T-helper 22 cell (primary cell): ENCODE results near the gene CD300LF.

Experiments
- DNase-seq: peaks from one replicate; pipeline ENCODE4 v3.0.0-alpha.2; 2020; ENCODE audit warnings: low read depth

CD300LF gene

GRCh38 chr17:74686761-74687160 lies 26.0 kb downstream of the CD300LF start:
- DNase-seq, result no peak

DNA sequence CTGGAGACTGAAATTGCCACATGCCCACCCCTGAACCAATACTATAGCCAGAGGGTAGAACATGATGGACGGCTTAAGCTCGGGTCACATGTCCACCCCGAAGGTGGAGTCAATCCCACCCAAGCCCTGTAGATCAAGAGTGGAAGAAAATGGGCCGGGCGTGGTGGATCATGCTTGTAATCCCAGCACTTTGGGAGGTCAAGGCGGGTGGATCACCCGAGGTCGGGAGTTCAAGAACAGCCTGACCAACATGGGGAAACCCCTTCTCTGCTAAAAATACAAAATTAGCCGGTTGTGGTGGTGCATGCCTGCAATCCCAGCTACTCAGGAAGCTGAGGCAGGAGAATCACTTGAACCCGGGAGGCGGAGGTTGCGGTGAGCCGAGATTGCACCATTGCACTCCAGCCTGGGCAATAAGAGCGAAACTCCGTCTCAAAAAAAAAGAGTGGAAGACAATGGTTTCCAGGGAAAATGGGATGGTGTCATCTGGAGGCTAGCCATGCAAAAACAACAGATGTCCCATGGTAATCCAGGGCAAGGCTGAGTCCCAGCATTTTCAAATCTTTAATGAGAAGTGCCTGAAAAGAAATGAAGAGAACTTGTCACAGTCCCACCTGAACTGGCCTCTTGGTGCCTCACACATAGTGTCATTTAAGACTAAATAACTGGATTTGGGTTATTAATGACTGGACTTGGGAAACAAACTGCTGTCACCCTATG lies 30.1 kb downstream of the CD300LF start:
- no peak for DNase-seq

DNA sequence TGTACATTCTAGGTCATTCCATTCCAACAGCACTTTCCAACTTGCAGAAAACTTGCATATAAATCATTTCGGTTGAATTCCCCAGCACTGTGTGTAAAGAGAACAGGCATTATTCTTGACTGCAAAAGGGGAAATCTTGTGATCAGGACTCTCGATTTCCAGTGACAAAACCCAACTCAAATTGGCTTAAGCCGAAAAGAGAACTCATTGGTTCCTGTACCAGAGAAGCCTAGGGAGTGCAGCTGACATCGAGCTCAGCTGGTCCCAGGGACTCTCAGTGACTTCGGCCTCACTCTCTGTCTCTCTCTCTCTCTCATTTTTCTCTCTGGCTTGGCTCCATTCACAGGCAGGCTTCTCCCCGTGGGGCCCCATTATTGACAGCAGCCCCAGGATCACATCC lies 30.7 kb downstream of the CD300LF start:
- DNase-seq, result no peak

DNA sequence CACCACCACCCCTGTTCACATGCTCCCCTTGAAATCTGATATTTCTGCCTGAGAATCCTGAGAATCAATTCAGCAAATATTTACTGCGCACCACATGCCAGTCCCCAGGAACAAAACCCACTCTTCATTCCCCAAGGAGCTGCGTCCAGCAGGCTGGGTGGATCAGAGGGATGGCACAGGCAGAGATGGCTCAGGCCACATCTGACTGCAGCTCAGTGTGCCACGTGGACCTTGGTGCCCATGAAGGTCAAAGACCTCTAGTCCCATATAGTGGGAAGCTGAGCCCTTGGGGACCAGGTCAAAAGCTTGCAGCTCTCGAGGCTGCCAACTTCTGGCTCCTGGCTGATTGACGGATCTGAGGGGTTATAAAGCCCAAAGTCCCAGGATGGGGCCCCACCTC lies 31.8 kb downstream of the CD300LF start:
- no peak for DNase-seq

- no peak for DNase-seq
Measured at GRCh38 chr17:74680213-74680612, 32.5 kb downstream of the CD300LF start.

- no peak for DNase-seq
Measured at GRCh38 chr17:74679374-74679773, 33.3 kb downstream of the CD300LF start.

DNA sequence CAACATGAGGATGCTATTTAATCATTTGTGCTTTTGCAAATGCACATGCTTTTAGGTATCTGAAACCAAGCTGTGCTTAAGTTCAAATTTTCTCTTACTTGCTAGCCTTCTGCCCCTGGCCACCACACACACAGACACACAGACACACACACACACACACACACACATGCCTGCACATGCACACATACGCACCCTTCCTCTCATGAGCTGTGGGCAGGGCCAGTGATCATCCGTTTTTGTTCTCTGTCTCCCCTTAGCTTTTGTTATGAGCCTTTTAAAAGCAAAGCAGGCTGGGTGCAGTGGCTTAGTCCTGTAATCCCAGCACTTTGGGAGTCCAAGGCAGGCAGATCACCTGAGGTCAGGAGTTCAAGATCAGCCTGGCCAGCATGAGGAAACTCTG lies 34.2 kb downstream of the CD300LF start:
- no peak for DNase-seq

DNA sequence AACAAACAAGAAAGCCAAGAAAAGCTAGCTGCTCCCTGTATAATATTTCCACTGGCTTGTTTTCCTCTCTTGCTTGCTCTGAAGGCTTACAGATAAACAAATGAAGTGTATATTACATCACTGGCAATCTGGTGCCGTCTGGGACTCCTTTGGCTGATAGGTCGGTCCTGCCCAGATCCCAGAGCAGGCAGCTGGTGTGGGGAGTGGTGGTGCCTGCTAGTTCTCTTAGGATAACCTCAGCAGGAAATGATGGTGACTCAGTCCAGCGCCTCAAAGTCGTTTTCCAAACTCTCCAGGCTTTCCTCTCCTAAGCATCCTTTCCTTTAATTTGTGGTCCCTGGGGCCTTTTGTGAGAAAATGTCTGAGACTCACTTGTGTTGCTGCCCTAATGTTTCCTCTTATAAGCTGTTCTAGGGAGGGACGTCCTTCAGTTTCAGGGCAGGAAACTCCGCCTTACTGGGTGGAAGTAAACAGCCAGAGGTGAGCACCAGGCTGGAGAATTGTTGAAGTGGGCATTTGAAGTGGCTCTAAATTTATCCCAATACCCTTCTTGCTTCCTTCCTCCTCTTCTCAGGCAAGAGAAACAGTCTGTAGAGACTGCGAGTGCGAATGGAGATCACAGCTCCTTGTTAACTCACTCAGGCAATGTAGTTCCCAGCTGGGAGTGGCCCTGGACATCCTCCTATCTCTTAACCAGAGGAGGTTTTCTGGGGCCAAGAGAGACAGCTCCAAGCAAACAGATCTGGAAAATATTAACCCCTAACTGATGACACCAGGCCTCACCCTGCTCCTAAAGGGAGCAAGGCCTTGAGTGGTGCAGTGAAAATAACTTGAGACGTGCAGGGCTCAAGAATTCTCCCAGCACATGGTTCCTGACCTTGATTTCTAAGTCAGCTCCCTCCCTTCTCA lies 34.9 kb downstream of the CD300LF start:
- no peak for DNase-seq

- DNase-seq, result peak; percentile 36
Measured at GRCh38 chr17:74671031-74671771, 41.5 kb downstream of the CD300LF start.

GRCh38 chr17:74670329-74670728 lies 42.4 kb downstream of the CD300LF start:
- no peak for DNase-seq

DNA sequence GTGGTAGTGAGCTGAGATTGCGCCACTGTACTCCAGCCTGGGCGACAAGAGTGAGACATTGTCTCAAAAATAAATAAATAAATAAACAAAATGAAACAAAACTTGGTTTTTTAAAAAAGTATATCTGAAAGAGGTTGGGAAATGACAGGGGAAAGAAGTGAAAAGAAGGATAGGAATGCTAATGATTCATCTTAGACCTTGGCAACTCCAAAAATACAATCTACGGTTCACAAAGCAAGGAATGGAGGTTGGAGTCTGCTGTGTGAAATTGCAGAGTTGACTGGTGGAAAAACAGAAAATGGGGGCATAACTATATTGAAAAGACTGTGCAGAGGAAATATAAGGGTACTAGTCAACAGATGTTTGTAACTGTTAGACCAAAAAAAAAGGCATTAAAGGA lies 49.2 kb downstream of the CD300LF start:
- DNase-seq, result no peak

DNA sequence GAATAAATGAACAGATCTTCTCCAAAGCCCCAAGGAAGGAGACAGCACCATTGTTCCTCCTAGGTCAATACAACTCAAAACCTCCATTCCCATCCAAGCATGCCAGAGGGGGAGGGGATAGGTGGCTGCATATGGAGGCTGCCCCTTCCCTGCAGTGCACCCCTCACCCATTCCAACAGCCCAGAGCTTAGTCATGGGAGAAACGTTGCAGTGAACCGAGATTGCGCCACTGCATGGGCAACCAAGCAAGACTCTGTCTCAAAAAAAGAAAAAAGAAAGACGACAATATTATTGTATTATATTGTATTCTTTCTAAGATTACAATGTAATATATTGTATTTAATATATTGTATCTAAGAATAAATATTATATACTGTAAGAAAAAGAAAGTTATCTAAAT lies 52.8 kb downstream of the CD300LF start:
- no peak for DNase-seq

GRCh38 chr17:74658620-74659019 lies 54.1 kb downstream of the CD300LF start:
- DNase-seq, result no peak

- no peak for DNase-seq
Measured at GRCh38 chr17:74654742-74655141, 58.0 kb downstream of the CD300LF start.

DNA sequence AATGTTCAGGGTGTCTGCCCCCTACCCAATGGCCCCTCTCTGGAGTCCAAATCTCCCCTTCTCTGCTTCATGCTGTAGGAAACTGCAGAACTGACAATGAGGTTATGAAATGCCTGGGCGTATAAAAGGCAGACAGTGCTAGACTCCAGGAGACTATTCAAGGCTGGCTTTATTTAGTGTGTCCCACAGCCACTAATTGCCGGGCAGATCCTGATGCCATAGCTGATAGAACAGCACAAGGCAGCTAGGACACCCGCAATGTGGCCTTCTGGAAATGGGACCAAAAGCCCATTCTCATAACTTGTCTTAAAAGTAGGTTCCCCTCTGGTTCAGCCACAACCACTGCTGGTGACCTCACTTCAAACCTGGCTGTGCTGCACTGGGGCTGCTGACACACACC lies 60.7 kb downstream of the CD300LF start:
- DNase-seq, result no peak

- DNase-seq, result no peak
Measured at GRCh38 chr17:74649909-74650308, 62.8 kb downstream of the CD300LF start.

- DNase-seq, result no peak
Measured at GRCh38 chr17:74647871-74648672, 64.7 kb downstream of the CD300LF start.

DNA sequence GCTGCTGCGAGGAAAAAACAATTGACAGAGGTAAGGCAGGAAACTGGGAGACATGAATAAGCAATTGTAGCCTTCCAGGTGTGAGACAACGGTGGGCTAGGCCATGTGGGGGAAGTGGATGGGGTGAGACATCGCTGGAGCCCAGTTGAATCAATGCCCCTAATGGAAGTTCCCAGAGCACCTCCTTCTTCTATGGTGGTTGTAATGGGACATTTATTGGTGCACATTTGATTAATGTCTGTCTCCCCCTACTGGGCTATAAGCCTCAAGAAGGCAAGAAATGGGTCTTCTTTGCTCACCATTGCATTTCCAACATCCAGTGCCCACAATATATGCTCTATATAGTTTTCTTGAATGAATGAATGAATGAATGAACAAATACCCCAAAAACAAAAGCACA lies 66.5 kb downstream of the CD300LF start:
- no peak for DNase-seq

DNA sequence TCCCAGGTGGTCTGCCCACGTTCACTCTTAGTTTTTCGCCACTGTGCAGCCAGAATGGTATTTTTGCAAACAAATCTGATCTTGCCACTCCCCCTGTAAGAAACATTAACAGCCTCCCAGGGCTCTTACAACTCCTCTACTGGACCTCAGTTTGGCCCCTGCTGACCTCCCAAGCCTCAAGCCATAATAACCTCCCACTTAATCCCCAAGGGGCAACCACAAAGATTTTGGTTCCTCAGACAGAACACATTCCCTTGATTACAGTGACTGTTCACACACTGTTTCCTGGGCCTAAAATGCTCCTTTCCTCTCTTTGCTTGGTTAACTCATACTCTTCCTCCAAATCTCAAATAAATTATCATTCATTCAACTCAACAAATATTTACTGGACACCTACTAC lies 67.7 kb downstream of the CD300LF start:
- DNase-seq, result no peak

GRCh38 chr17:74644419-74644818 lies 68.3 kb downstream of the CD300LF start:
- no peak for DNase-seq
